ENCODE results near the gene VAMP2.

Gene VAMP2

GRCh38 chr17:8162997-8163977 lies 539 bp upstream of the VAMP2 start:
- TF ChIP-seq, protein P1, sequence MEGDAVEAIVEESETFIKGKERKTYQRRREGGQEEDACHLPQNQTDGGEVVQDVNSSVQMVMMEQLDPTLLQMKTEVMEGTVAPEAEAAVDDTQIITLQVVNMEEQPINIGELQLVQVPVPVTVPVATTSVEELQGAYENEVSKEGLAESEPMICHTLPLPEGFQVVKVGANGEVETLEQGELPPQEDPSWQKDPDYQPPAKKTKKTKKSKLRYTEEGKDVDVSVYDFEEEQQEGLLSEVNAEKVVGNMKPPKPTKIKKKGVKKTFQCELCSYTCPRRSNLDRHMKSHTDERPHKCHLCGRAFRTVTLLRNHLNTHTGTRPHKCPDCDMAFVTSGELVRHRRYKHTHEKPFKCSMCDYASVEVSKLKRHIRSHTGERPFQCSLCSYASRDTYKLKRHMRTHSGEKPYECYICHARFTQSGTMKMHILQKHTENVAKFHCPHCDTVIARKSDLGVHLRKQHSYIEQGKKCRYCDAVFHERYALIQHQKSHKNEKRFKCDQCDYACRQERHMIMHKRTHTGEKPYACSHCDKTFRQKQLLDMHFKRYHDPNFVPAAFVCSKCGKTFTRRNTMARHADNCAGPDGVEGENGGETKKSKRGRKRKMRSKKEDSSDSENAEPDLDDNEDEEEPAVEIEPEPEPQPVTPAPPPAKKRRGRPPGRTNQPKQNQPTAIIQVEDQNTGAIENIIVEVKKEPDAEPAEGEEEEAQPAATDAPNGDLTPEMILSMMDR (IDR thresholded peaks at IDR 0.05; ENCODE audit: low read length), result no peak
- TF ChIP-seq EZH2 (IDR thresholded peaks at IDR 0.05; ENCODE audit: borderline replicate concordance, low read length), result no peak
- H3K79me2 ChIP-seq (ENCODE audit: insufficient read depth, low read length), result peaks cover 9% of the 10 kb centered on the region; the same call in 1 of the 2 replicates

GRCh38 chr17:8161289-8162232 lies 1.2 kb downstream of the VAMP2 start:
- Histone ChIP-seq H4K20me1 (ENCODE audit: insufficient read depth, low read length) (no peaks in the 10 kb centered on the region), H3K4me3 (ENCODE audit: low read depth, low read length, poor library complexity, severe bottlenecking) (peak overlapping the region; percentile 99), H3F3A (ENCODE audit: insufficient read depth, low read length) (no peaks in the 10 kb centered on the region), H2AFZ (ENCODE audit: low read length) (no peak overlapping the region), H3K4me1 (ENCODE audit: insufficient read depth, low read length, severe bottlenecking) (peaks cover 52% of the 10 kb centered on the region), H3K9me2 (ENCODE audit: low read depth, low read length) (no peaks in the 10 kb centered on the region), H3K9me3 (ENCODE audit: low read length) (no peaks in the 10 kb centered on the region), H3K36me3 (ENCODE audit: insufficient read depth, low read length) (peaks cover 27% of the 10 kb centered on the region), H3K27me3 (ENCODE audit: insufficient read depth, low read length) (no peaks in the 10 kb centered on the region), H3K9ac (ENCODE audit: low read length) (peak overlapping the region; percentile 99), H3K27ac (ENCODE audit: low read depth, low read length, poor library complexity, severe bottlenecking) (peak overlapping the region; percentile 73), H3K79me2 (ENCODE audit: insufficient read depth, low read length) (peaks cover 9% of the 10 kb centered on the region; the same call in 1 of the 2 replicates), H3K4me2 (ENCODE audit: low read length) (peak overlapping the region; percentile 92)
- TF ChIP-seq EZH2 (IDR thresholded peaks at IDR 0.05; ENCODE audit: borderline replicate concordance, low read length), result no peak
- TF ChIP-seq, protein P1 (IDR thresholded peaks at IDR 0.05; ENCODE audit: low read length), result no peak

More at GRCh38 chr17:8162997-8163977, 539 bp upstream of the VAMP2 start:
- H3K9me3 ChIP-seq (ENCODE audit: low read length), result no peaks in the 10 kb centered on the region
- H3K9me2 ChIP-seq (ENCODE audit: low read depth, low read length), result no peaks in the 10 kb centered on the region
- H2AFZ ChIP-seq (ENCODE audit: low read length), result no peak overlapping the region
- peaks cover 24% of the 10 kb centered on the region for H3K36me3 ChIP-seq (ENCODE audit: insufficient read depth, low read length)
- H4K20me1 ChIP-seq (ENCODE audit: insufficient read depth, low read length), result no peaks in the 10 kb centered on the region
- H3K4me1 ChIP-seq (ENCODE audit: insufficient read depth, low read length, severe bottlenecking), result peaks cover 46% of the 10 kb centered on the region
- H3K4me2 ChIP-seq (ENCODE audit: low read length), result peak overlapping the region; percentile 90
- H3K9ac ChIP-seq (ENCODE audit: low read length), result peak overlapping the region; percentile 99
- H3F3A ChIP-seq (ENCODE audit: insufficient read depth, low read length), result no peaks in the 10 kb centered on the region
- H3K27me3 ChIP-seq (ENCODE audit: insufficient read depth, low read length), result no peaks in the 10 kb centered on the region
- H3K27ac ChIP-seq (ENCODE audit: low read depth, low read length, poor library complexity, severe bottlenecking), result peak overlapping the region; percentile 92
- peak overlapping the region; percentile 99 for H3K4me3 ChIP-seq (ENCODE audit: low read depth, low read length, poor library complexity, severe bottlenecking)

DNA sequence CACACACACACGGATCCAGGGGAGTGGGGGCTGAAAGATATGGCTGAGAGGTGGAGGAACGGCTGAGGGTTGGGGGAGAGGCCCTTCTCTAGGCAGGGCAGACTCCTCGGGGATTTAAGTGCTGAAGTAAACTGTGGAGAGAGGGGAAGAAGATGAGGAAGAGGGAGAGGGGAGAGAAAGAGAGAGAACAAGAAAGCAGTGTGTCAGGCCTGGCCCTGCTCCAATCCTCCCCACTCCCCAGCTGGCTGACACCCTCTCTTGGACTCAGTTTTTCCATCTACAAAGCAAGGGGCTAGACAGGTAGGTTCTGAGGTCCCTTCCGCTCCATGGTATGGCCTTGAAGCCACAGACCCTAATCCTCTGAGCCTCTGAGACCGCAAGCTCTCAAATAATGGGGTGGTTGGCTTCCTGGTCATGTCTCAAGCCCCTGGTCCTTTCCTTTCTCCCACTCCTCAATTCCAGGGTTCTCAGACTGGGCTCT lies 2.0 kb downstream of the VAMP2 start:
- peak overlapping the region; percentile 99; the same call in 1 of the 2 replicates for H3K9ac ChIP-seq (ENCODE audit: low read length)
- no peaks in the 10 kb centered on the region for H4K20me1 ChIP-seq (ENCODE audit: insufficient read depth, low read length)
- H3K27me3 ChIP-seq (ENCODE audit: insufficient read depth, low read length), result no peaks in the 10 kb centered on the region
- peak overlapping the region; percentile 73 for H3K27ac ChIP-seq (ENCODE audit: low read depth, low read length, poor library complexity, severe bottlenecking)
- peaks cover 27% of the 10 kb centered on the region for H3K36me3 ChIP-seq (ENCODE audit: insufficient read depth, low read length)
- no peaks in the 10 kb centered on the region for H3F3A ChIP-seq (ENCODE audit: insufficient read depth, low read length)
- peaks cover 54% of the 10 kb centered on the region for H3K4me1 ChIP-seq (ENCODE audit: insufficient read depth, low read length, severe bottlenecking)
- H3K4me2 ChIP-seq (ENCODE audit: low read length), result peak overlapping the region; percentile 92
- peaks cover 9% of the 10 kb centered on the region; the same call in 1 of the 2 replicates for H3K79me2 ChIP-seq (ENCODE audit: insufficient read depth, low read length)
- H2AFZ ChIP-seq (ENCODE audit: low read length), result no peak overlapping the region
- H3K9me2 ChIP-seq (ENCODE audit: low read depth, low read length), result no peaks in the 10 kb centered on the region
- no peaks in the 10 kb centered on the region for H3K9me3 ChIP-seq (ENCODE audit: low read length)
- TF ChIP-seq, protein P1 (IDR thresholded peaks at IDR 0.05; ENCODE audit: low read length), result no peak
- TF ChIP-seq EZH2 (IDR thresholded peaks at IDR 0.05; ENCODE audit: borderline replicate concordance, low read length), result no peak
- peak overlapping the region; percentile 99 for H3K4me3 ChIP-seq (ENCODE audit: low read depth, low read length, poor library complexity, severe bottlenecking)
